ENCODE measurements around the gene MAP3K1.

- no peak for TF ChIP-seq CTCF (IDR thresholded peaks at IDR 0.05)
- no peak for TF ChIP-seq POLR2A (IDR thresholded peaks at IDR 0.05)
These were observed 38.3 kb downstream of the MAP3K1 start for GRCh38 chr5:56853698-56854097.

Data from vagina (tissue), 2 donors.